22Rv1 (cell line): Measurements from ENCODE around the gene IGHMBP2.
"Not testable (repeated sequence)": the region's sequence is repeated elsewhere in the genome, so short reads cannot be mapped to it uniquely, and the experiment has no call there.

Experiments
- CTCF ChIP-seq: fragments of 450-650 bp; IDR thresholded peaks from 2 replicates; pipeline ENCODE4 v1.5.1; 2017; ENCODE audit warnings: mild to moderate bottlenecking
- ZFX ChIP-seq: fragments of 450-650 bp; IDR thresholded peaks from 2 replicates; pipeline ENCODE4 v1.6.1; 2017; ENCODE audit warnings: antibody characterized with exemption, borderline replicate concordance

GRCh38 chr11:68973706-68974105 is 70.0 kb downstream of the IGHMBP2 start:
- TF ChIP-seq CTCF, ZFX: not testable (repeated sequence)
